ENCODE data around the gene PGAM5.
"Not testable (repeated sequence)": the region's sequence is repeated elsewhere in the genome, so short reads cannot be mapped to it uniquely, and the experiment has no call there.

PGAM5 gene

DNA sequence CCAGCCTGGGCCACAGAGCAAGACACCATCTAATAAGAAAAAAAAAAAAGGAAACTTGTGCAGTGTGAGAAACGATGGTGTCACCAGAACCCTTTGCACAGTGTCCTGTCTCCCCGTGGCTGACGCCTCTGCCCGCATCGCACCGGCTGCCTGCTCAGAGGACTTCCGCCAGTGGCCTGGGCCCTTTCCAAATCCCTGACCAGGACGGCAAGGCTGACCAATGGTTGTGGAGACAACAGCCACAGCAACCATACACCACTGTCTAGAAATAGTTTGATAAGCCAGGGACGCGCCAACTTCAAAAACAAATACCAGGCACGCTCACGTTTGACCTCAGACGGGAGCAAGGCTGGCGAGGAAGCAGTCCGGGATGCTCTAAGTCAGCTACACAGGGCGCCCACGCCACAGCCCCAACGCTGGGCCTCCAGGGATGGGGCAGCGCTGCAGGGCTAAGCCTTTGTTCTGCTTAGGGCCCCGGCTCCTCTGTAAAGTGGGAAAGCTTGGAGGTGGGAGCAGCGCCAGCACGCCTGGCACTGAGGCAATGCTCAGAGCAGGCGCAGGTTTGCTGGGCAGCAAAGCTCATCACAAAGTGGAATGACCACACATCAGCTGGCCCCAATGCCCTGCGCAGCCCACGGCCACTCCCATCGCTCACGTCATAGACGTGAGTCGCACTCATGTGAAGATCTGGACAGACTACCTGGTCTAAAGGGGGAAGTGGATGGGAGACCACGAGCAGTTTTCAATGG is 12.5 kb downstream of the PGAM5 start:
- DNase-seq = no peak

DNA sequence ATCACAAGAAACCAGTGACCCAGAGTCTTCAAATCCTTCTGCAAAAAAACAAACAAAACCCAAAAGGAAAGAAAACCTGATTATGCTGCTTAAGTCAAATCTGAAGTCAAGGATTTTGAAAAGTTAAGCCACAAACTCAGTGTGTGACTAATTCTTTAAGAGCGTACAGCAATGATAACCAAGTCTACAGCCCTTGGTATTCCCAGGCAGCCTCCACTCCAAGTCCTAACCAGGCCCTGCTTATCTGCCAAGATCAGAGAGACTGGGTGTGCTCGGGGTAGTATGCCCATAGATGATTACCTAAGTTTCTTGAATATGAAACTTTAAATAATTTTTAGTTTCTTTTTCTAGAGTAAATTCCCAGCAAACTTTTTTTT is 13.1 kb downstream of the PGAM5 start:
- DNase-seq = no peak

DNA sequence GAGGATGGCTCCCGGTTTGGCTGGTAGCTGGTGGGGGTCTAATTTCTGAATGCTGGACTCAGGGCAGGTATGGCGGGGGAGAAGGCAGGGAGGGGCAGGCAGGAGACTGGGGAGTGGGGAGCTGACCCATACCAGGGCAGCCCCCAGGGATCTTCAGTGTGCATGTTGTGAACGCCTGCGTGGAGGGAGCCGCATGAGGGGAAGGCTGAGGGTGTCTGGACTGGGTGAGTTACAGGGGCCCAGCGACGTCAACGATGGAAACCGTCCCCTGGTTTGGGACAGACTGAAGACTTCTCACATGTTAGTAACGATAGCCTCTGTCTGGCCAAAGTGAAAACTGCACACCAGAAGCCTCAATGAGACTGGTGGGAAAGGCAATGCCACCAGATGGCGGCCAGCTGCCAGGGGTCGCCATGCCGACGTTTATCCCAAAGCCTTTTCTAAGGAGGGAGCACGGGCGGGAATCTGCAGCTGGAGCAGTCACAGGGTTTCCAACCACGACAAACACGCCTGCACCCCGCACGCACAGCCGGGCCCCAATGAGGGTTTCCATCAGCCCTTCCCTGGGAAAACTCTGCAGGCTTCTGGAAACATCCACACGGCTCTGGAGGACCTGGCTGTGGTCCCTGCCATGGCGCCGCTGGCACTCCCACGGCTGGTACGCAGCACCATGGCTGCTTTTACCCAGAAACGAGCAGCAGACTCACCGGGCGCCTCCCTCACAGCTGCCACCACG is 14.0 kb downstream of the PGAM5 start:
- peak; percentile 21 for DNase-seq

DNA sequence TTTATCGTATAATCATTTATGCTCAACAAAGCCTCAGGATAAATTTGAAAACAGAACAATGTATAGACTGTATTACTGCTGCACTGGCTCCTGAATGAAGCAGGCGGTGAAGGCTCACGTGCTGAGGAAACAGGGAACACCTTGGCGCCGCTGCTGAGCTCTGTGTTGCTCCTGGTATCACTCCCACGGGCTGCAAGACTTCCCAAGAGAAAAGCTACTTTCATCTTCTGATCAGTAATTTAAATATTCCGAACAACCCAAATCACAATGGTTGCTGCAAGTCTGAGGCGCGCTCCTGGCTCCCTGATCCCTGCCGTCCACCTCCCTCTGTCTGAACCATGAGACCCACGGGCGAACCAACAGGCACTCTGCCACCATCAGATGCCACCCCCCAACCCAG is 15.7 kb downstream of the PGAM5 start:
- no peak for DNase-seq

DNA sequence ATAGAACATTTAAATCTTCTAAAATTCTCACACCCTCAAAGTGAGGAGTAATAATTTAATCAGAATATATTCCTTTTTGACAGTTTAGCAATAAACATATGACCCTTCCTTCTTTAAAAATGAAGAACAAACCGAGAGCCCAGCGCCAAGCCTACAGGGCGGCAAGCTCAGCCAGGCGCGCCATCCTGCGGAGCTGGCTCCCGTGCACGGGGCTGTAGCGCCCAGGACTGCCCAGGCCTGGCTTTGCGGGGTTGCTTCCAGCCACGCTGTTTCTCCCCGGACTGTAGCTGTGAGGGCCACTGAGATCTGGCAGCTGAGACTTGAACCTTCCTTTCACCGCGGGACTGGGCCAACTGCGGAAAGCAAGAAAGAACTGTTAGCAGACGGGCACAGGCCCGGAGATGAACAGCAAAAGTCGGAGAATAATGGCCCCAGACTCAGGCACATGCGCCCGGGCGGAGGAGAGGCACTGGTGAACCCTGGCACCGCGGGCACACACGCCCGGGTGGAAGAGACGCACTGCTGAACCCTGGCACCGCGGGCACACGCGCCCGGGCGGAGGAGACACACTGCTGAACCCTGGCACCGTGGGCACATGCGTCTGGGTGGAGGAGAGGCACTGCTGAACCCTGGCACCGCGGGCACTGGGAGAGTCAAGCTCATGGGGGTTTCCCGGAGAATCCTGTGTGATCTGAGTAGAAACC is 16.6 kb downstream of the PGAM5 start:
- no peak for DNase-seq

DNA sequence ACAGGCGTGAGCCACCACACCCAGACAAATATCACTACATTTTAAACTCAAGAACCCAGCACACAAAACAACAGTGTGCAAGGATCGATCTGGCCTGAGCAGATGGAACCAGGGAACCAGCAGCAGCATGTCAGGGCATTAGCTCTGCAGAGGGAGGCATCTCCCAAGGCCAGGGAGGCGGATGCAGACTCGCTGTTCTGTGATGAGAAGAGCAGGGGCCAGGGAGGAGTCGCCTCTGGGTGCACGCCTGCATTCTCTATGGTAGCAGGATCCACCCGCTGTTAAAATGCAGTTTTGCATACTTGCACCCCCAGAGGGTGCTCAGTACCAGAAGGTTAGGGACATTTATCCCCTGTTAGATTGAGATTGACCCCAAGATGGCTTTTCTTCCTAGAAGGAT is 17.9 kb downstream of the PGAM5 start:
- no peak for DNase-seq

DNA sequence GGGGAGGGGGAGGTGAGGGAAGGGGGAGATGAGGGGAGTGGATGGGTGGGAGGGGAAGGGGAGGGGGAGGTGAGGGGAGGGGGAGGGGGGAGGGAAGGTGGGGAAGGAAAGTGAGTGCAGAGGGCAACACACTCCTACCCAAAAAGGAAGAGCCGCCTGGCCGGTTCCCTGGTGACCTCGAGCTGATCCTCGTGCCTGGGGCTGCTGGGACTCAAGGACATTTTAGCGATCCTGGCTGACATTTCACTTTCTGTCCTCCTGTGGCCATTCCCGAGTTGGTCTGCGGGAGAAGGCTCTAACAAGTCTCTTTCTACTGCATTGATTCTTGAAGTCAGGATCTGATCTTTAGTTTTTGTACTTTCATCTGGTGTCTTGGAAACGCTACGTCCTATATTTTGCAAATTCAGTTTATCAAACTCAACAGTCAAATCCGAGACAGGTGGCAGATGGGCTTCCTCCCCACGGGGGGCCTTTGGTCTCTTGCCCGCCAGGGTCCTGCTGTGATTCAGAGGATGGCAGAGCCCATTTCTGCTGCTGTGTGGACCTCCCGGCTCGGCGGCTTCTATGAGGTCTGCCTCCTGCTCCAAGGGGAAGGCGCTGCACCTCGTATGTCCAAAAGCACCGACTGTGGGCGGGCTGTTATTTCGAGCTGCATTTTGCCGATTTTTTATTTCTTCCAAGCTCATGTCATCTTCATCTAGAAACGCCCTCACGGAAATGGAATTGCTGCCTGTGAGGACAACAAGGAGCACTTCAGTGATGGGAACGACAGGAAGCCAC is 19.1 kb downstream of the PGAM5 start:
- no peak for DNase-seq

DNA sequence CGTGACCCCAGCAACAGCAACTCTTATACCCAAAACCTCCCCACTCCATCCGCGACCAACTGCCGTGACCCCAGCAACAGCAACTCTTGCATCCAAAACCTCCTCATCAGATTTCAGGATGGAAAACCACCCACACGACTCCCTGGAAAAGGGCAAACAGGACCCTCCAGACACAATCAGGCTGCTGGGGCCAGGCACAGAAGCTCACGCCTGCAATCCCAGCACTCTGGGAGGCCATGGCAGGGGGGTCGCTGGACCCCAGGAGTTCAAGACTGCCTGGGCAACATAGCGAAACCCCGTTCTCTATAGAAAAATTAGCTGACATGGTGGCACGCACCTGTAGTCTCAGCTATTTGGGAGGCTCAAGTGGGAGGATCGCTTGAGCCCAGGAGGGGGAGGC is 19.7 kb downstream of the PGAM5 start:
- no peak for DNase-seq

DNA sequence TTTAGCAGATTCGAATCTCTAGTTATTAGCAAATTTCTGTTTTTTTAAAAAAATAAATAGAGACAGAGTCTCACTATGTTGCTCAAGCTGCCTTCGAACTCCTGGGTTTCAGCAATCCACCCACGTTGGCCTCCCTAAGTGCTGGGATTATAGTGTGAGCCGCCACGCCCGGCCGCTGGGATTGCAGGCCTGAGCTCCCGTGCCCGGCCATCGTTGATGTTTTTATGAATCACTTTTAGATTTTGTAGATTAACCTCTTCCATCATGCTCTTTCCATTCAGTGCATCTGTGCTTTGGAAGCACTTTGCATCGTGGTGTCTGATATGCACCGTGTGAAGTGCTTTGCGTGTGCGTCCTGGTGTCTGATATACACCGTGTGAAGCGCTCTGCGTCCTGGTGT is 20.9 kb downstream of the PGAM5 start:
- no peak for DNase-seq

DNA sequence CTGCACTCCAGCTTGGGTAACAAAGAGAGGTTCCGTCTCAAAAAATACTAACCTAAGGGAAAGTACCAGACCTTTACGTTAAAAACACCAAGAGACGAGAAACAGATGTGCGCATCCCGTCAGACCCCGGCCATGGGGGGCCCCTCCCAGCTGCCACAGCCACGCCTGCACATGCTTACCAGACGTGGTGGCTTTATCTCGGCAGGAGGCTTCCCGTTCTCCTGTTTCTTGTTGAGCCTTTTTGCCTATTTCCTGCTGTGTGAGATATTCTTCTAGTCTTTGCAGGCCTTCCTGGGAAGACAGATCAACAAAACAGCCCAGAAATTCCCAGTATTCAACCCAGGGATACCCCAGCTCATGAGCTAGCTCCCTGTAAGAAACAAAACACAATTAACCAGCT is 23.6 kb downstream of the PGAM5 start:
- DNase-seq = no peak

DNA sequence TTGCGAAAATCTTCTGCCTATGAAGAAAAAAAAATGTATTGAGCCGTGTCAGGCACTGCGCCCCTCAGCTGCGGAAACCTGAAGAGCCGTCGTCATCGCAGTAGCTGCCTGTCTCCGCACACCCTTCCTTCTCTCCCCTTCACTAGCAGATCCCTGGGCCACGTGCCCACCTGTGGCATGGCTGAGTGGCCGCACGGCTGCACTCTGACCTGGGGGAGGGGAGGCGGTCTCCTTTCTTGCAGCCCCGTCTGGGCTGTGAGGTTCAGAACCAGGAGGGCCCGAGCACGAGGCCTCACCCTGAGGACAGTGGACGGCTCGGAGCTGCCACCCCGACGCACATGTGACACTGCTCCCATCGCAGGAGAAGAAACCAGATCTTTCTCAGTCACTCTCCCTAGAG is 24.9 kb downstream of the PGAM5 start:
- no peak for DNase-seq

DNA sequence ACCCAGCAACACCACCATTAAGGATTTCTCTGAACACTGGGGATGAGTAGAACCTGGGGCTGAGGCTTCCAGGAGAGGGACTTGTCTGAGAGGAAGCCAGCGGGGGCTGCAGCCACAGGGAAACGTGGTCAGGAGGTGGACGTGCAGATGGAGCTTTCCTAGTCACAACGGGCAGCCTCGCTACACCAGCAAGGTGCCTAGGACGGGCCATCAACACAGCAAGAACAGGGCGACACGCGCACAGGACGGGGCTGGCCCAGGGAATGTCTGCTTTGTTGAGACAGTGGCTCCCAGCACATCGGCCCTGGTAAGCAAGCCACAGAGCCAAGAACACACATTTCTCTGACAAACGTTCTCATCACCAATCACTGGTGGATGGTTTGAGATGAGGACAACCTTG is 25.7 kb downstream of the PGAM5 start:
- DNase-seq = no peak

DNA sequence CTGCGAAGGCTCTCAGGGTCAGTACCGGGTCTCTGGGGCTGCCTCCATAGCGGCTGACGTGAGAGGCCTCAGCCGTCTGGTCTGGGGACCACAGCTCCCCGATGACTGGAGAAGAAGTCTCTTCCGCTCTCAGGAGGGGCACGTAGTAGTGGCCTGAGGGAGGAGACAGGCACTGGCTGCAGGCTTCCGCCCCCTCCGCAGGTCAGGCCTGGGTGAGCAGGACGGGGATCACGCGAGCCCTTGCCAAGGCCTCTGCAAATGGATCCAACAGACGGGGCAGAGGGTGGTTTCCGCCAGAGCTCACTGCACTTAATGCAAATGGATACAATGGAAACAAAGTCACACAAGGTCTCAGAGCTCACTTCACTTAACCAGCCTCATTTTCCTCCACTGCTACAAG is 26.3 kb downstream of the PGAM5 start:
- no peak for DNase-seq

DNA sequence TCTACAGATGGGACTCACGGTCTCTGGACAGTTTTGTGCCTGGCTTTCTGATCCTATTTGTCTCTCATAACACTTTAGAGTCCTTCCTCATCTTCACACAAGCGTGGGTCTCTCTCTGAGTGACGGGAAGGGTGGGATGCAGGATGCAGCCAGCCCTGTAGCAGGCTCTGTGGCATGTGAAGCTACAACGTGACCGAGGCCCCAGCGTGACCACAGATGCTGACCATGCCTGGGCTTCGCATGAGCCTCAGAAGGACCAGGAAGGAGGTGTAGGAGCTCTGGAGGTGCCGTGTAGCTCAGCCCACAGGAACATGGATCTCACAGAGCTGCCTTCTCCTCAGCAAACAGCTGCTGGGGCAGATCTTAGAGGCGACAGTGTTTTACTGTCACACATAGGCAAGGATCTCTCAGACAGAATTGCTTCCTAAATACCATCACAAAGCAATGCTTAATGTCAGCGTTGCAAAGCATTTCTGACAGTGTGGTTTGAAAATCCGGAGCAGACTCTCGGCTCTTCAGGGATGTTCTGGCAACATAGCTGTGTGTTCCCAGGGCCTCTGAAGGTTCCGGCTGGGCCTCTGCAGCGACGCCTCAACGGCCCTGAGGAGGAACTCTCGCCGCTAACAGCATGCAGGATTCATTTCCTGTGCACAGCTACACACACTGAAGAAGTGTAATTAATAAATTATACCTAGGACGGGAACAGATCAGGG is 29.1 kb downstream of the PGAM5 start:
- no peak for DNase-seq

DNA sequence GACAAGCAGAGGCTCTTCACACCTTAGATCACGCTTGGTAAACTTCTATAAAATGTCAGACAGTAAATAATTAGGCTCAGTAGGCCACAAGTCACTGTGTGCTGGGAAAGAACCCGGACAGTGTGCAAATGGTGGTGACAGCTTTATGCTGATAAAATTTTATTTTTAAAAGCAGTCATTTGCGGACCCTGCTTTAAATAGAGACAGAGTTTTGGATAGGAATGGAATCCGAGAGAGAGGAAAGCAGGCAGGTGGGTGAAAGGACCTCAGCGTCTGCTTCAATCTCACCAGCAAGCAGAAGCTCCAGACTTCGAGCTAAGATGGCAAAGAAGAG is 29.6 kb downstream of the PGAM5 start:
- no peak for DNase-seq

DNA sequence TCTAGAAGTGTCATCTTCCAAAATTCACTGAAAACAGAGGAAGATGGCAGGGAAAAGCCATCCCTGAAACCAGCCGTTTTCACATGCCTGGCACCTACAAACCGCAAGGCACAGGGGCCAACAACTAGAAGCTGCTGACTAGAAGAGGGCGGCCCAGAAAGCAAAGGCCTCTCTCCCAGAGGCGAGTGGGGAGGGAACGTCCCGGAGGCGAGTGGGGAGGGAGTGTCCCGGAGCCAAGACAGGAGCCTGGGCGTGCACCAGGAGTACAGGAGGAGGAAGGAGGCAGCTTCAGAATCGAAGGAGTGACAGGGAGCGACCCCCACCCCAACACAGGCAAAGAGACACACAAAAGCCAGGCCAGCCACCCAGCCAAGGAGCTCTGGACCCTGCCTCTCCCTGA is 30.0 kb downstream of the PGAM5 start:
- no peak for DNase-seq

DNA sequence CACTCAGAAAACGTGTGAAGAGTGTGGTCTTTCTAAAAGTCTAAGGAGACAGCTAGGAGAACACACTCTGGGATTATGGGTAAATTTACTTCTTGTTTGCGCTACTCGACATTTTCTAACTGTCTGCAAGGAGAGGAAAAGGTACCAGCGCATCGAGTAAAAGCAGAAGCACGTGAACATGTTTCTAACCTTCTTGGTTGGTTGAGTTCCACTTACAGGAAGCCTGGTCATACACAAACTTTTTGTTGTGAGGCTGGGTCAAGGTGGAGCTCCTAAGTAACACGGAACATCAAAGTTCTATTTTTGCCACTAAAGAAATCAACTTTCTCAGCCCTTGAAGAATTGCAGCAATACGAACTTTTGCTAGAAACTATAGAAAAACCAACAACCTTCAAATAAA is 31.0 kb downstream of the PGAM5 start:
- no peak for DNase-seq

DNA sequence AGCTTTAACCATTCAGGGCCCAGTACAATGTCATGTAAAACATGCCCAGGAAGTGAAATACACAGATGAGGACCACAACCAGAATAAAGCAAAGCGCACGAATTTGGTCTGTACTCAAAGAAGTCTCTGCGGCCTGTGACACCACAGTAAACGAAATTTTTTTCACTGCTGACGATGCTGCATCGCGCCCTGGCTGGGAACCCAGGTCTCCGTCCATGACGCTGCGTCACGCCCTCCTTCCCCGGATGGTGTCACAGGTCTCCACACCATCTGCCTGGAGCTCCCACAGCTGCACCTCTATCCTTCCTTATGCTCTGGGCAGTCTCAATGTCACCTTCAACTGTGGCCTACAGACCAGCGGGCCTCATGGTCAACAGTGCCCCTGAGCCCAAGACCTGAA is 33.2 kb downstream of the PGAM5 start:
- no peak for DNase-seq

DNA sequence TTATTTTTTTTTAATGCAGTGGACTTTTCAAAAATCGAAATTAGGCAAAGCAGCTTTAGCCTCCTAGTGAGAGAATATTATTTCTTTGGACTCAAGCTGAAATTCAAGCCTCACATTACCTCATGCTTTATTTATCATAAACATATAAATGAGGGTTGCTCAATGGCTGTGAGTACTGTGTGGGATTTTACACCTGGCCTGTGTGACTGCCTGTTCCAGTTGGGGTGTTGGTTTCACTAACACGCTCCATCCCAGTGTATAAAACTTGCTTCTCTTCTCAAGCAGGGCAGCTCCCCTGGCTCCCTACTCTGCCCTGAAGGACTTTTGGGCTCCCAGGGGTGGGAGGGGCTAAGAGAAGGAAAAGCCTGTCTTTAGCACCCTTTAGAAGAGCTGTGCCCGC is 36.0 kb downstream of the PGAM5 start:
- DNase-seq = no peak

DNA sequence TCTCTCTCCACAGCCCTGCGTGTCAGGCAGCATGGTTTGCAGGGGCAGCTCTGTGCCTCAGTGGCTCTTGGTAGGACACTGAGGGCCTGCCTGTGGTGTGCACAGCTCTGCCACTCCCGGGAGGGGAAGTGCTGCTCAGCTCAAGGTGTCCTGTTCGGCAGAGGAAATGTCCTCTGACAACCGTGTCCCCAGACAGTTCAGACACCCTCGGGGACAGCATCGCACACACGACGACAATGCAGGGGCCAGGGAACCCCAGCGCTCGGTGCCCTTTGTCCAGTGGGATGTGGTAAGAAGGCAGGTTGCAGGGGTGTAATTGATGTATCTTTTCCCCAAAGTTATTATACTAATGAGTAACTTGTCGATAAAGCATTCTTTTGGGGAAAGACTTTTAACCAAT is 36.8 kb downstream of the PGAM5 start:
- DNase-seq = no peak

DNA sequence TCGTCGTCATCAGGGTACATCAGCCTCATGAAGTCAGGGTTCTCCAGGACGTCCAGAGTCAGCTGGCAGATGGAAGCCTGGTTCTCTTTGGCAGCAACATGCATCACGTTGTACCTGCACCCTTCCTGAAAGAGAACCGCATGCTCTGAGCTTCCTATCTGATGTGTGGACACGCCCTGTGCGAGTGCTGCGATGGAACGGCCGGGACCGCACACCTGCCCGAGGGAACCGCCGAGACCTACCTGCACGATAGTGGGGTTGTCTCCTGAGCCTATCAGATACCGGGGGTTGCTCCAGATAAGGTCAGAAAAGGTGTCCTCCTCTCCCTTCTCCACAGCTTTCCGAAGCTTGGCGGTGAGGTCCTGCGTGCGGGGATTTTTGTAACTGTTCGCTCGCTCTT is 37.3 kb downstream of the PGAM5 start:
- no peak for DNase-seq

DNA sequence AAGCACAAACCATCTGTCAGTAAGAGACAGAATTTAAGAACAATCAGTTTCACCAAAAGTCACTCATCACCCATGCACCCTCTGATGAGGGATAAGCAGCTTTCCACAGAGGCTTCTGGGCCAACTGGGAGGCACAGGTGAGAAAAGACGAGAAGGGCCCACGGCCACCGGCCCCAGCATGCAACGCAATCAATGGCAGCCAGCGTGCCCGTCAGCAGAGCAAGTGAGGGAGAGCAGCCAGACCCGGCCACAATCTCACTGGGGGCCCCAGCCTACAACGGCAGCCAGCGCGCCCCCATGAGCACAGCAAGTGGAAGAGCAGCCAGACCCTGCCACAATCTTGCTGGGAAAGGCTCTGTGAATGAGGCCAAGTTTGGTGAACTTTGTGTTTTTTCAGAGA is 37.7 kb downstream of the PGAM5 start:
- DNase-seq = no peak

DNA sequence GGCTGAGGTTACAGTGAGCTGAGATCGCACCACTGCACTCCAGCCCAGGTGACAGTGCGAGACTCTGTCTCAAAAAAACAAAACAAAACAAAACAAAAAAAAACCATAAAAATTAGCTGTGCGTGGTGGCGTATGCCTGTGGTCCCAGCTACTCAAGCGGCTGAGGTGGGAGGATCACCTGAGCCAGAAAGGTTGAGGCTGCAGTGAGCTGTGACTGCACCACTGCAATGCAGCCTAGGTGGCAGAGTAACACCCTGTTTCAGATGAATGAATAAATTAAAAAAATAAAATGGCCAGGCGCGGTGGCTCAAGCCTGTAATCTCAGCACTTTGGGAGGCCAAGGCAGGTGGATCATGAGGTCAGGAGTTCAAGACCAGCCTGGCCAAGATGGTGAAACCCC is 43.0 kb downstream of the PGAM5 start:
- not testable (repeated sequence) for DNase-seq

Data from retina (tissue), 1 donor.